Retina (tissue), 1 donor: ENCODE results near the gene PACRG.

Experiments
- DNase-seq: peaks from one replicate; pipeline ENCODE4 v3.0.0-alpha.2; 2016

PACRG gene

DNA sequence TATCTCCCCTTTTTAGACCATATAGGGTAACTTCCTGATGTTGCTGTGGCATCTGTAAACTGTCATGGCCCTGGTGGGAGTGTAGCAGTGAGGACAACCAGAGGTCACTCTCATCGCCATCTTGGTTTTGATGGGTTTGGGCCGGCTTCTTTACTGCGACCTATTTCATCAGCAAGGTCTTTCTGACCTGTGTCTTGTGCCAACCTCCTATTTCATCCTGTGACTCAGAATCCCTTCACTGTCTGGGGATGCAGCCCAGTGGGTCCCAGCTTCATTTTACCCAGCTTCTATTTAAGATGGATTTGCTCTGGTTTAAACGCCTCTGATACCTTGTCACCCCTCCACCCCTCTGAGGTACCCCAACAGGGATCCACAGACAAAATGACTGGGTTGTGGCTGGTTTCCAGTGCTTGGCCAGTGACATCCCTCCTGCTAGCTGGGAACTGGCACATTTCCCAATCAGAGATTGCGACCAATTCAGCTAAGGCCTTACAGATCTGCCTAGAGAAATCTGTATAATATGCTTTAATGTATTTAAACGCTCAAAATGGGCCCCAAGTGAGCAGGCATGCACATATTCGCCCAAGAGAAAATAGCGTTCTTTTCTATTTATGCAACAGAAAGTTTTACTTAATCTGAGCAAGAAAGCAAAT, 371.2 kb downstream of the PACRG start:
- DNase-seq: no peak

DNA sequence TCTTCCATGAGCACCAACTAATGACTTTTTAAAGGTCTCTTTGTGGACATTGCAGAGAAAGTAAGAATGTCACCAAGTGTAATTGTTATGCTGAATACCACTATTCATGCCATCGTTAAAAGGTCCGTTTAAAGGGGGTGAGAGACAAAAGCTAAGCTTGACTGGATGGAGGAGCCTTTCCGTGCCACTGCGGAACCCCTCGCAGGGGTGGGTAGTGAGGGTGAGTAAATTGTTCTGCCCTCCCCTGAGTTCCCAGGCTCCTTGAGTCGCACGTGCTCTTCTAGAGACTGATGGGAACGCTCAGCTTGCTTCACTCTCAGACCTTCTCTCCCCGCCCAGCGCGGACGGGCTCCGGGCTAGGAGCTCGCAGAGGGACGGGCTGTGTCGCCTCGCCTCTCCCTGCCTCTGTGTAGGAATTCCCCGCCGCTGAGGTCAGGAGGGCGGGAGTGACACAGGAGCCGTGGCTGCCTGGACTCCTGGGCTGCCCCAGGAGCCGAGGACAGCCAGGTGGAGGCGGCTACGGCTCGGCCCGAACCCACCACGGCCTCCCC, 371.9 kb downstream of the PACRG start:
- DNase-seq: no peak

GRCh38 chr6:163100259-163100658, 372.5 kb downstream of the PACRG start:
- DNase-seq: no peak

- no peak for DNase-seq
These were observed 385.7 kb downstream of the PACRG start for GRCh38 chr6:163113358-163113962.

GRCh38 chr6:163118941-163119340, 391.2 kb downstream of the PACRG start:
- no peak for DNase-seq

GRCh38 chr6:163120223-163120622, 392.4 kb downstream of the PACRG start:
- no peak for DNase-seq

GRCh38 chr6:163121270-163121669, 393.5 kb downstream of the PACRG start:
- no peak for DNase-seq

DNA sequence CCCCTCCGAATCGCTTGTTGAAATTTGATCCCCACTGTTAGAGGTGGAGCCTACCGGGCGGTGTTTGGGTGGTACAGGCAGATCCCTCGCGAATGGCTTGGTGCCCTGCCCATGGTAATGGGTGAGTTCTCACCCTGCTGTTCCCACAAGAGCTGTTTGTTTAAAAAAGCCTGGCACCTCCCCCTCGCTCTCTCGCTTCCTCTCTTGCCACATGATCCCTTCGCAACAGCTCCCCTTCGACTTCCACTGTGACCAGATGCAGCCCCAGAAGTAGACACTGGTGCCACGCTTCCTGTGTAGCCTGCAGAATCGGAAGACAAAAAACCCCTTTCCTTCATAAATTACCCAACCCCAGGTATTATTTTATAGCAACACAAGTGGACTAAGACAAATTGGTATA, 394.6 kb downstream of the PACRG start:
- no peak for DNase-seq

DNA sequence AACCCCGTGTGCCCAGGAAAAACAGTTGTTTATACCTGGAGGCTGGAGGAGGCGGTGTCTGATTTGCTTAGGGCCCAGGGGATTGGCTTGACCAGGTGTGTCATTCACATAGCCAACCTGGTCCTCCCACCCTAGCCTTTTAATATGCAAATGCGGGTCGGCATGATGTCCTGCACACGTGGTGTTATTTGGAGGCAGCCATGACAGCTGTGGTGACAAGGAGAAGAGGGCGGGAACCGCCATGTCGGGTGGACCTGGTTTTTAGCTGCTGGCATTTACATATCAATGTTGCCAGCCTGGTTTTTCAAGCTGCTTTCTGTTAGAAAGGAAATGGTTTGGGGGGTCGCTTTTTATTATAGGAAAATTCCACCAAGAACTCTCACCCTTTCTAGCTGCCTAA, 395.3 kb downstream of the PACRG start:
- DNase-seq: no peak

DNA sequence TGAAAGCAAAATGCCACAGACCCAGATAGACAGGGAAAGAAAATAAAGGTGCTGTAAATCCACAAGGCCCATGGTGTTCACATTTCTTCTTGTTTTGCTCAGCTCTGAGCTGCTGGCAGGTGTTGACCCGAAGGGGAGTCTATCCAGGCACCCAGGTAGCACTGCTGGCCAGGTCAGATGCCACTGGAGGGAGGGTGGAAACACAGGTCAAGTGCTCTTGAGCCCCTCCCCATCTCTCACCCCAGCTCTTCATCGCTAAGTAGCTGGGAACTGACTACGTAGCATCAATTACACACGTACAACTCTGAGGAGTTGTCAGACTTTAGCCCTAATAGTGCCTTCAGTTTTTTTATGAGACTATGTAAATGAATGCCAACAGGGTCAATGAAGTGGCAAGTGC, 399.0 kb downstream of the PACRG start:
- no peak for DNase-seq

DNA sequence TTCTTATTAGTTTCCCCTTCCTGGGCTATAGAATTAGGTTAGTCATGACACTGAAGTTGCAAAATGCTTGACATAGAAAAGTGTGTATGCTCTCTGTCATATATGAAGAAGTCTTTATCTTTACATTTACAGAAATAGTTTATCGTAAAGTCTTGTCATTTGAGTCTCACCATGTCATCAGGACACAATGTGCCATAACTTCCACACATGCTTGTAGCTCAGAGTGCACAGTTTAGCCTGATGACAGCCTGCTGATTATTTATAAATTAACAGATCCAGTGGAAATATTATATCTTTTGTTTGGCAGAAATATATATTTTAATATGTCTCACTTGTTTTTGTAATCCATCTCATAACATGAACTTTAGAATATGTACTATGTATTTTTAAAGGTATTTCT, 399.8 kb downstream of the PACRG start:
- DNase-seq: no peak

GRCh38 chr6:163128324-163128723, 400.6 kb downstream of the PACRG start:
- no peak for DNase-seq

DNA sequence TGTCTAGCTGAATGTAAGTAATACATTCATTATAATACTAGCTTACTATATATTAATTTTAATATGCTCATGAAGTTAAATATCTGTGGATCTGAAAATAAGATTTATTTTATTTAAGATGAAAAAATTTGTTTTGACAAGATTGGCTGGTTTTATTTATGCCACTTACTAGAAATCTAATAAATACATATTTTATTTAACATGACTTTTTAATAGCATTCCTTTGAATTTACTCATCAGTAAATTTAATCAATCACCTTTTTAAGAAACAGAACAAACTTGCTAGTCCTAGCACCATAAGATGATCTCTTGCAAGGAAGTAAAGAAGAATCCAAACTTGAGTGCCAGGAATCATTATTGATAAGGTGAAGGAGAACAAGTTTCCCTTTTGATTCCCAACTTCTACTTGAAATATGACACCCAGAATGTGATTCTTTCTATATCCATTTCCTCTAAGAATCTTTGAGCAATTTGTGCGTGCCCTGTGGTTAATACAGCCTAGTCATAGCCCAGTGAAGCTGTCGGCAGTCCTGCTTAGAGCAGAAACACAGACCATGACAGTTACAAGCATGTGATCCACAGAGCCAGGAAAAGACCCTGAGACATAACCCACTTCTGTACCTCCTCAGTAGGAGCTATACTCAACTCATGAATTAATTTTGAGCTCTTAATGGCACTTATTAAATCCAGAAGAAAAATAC, 404.4 kb downstream of the PACRG start:
- DNase-seq: no peak

DNA sequence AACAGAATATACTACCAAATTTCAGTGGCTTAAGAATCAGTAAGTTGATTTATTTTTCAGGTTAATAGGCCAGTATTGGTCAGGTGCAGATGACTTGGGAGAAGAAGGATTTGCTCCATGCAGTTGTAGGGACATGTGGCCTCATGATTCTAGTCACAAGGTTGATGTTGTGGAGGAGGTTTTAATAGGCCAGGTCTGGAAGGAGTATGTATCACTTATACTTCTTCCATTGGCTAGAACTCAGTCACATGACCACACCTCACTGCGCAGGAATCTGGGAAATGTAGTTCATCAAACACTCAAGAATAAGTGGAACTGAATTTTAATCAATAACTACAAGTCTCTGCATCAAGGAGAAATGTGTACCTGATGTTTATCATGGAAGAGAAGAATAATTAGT, 405.2 kb downstream of the PACRG start:
- no peak for DNase-seq

DNA sequence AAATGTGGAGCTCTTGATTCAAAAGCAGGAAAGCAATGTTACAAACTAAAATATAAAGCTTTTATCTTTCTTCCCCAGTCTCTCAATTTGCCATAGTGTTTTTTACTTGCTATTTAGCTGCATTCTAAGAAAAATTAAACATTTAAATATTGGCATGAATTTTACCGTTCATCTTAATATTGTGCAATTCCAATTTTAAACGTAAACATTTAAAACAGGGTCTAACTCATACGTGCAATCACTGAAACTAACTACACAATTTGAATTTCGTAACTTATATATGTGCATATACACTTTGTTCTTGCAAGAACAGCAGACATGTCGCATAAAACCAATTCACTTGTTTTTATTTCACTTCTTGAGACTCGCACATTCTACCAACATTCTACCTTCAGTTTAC, 405.9 kb downstream of the PACRG start:
- no peak for DNase-seq

- DNase-seq: no peak
These were observed 409.1 kb downstream of the PACRG start for GRCh38 chr6:163136681-163137397.

DNA sequence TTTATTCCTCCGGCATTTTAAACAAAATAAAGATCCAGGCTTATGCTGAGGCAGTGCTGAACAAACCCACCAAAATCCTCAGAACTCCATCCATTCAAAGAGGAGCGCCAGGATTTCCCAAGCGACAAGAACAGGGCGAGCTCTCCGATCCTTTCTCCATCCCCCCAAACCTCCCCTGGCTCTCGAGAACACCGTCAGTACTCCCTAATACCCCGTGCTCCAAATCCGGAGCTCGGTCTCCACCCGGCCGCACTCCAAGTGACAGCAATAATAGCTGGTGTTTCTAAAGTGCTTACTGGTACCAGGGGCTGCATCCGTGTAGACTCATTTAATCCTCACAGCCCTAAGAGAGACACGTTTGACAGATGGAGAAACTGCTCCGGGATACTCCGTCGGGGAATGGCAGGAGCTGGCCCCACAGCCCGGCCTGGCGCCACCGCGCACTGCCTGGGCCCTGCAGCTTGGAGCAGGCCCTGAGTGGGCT, 409.7 kb downstream of the PACRG start:
- DNase-seq: no peak

GRCh38 chr6:163146036-163146435, 418.3 kb downstream of the PACRG start:
- no peak for DNase-seq

GRCh38 chr6:163147994-163148393, 420.2 kb downstream of the PACRG start:
- DNase-seq: no peak

DNA sequence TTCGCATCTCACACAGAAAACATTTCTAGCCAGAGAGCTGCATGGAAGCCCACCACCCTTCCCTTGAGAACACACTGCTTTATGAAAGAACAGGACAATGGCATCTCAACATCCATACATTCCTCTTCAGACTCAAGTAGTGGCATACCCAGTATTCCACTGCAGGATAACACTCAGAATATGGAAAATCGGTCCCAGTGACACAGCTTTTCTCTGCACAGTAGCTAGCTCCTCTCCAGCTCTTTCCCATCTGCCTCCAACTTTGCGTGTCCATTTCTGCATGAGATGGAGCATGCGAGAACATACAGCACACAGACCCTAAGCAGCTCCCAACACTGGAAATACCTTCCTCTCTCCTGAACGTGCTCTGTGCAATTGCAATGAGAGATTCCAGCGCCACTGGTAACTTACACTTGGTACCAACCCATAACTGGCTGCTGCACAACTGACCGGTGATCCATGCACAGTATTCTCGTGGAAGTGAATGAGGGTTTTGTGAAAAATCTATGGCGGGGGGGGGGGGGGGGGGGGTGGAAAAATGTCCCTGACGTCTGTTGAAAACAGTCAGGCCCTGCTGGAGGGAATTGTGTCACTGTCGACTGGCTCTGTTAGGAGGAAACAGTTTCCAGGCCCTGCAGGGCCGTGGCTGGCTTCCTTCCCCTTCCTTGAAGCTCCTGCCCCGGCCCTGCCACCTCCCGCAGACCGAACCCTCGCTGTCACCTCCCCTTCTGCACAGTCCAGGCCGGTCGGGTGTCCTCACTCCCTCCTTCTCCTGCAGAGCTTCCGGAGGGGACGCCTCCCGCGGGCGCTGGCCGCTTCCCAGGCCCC, 420.9 kb downstream of the PACRG start:
- DNase-seq: no peak

DNA sequence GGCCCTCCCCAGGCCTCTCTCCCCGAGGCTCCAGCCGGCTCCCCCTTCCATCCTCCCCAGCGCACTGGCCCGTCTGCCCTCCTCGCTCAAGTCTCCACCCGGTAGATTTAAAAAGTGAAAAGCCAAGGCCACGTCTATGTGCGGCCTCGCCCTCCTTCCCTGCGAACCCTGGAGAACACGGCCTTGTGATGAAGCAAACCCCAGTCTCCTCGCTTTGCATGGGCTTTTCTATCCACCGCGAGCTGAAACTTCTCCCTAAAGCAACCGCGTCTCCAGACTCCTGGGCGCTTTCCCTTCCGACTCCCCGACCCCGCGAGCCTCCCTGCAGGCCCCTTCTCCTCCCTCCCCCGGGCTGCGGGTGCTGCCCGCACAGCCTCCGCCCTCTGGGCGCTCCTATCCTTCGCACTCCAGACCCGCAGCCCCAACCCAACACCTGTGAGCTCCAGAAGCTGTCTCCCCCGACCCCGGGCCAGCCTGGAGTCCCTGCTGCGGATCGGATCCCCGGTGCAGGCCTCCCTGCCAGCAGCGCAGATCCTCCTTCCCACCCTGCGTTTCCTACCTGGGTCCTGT, 421.6 kb downstream of the PACRG start:
- DNase-seq: no peak

GRCh38 chr6:163151212-163151611, 423.4 kb downstream of the PACRG start:
- peak; percentile 40 for DNase-seq
